GM12892 (cell line): ENCODE data around the gene PHEX.

Experiments used
- POLR2A ChIP-seq: IDR thresholded peaks from 2 replicates; pipeline ENCODE4 v1.6.1; 2011; ENCODE audit warnings: low read depth, low read length, control low read depth
- POLR2AphosphoS5 ChIP-seq: IDR thresholded peaks from 2 replicates; pipeline ENCODE4 v1.6.1; 2011; ENCODE audit warnings: low read depth, low read length, control low read depth
- TAF1 ChIP-seq: IDR thresholded peaks from 2 replicates; pipeline ENCODE4 v1.6.1; 2011; ENCODE audit warnings: low read depth, mild to moderate bottlenecking, control low read depth, low read length, borderline replicate concordance

GRCh38 chrX:22095286-22095685 is 63.2 kb downstream of the PHEX start:
- TF ChIP-seq POLR2AphosphoS5 (no peak), POLR2A (no peak), TAF1 (no peak)
